OCI-LY3 (cell line): ENCODE data around the gene USP7.

ENCODE experiments used
- EZH2phosphoT487 ChIP-seq: fragments of 200-600 bp; shearing (Covaris generic); IDR thresholded peaks from 2 replicates; pipeline ENCODE4 v1.6.1; 2018; ENCODE audit warnings: antibody characterized with exemption, mixed run types, low read depth
- TF ChIP-seq, protein P1 (sequence below): fragments of 200-600, 300-600 bp; sonication (generic); IDR thresholded peaks from 2 replicates; pipeline ENCODE4 v1.5.1; 2014; ENCODE audit warnings: antibody characterized with exemption, low read length, low read depth

GRCh38 chr16:8854298-8854948 lies 109.3 kb downstream of the USP7 start:
- TF ChIP-seq, protein P1, sequence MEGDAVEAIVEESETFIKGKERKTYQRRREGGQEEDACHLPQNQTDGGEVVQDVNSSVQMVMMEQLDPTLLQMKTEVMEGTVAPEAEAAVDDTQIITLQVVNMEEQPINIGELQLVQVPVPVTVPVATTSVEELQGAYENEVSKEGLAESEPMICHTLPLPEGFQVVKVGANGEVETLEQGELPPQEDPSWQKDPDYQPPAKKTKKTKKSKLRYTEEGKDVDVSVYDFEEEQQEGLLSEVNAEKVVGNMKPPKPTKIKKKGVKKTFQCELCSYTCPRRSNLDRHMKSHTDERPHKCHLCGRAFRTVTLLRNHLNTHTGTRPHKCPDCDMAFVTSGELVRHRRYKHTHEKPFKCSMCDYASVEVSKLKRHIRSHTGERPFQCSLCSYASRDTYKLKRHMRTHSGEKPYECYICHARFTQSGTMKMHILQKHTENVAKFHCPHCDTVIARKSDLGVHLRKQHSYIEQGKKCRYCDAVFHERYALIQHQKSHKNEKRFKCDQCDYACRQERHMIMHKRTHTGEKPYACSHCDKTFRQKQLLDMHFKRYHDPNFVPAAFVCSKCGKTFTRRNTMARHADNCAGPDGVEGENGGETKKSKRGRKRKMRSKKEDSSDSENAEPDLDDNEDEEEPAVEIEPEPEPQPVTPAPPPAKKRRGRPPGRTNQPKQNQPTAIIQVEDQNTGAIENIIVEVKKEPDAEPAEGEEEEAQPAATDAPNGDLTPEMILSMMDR = no peak
- no peak for TF ChIP-seq EZH2phosphoT487
